ENCODE data around the gene ZNF541.
"Not testable (repeated sequence)": the region's sequence is repeated elsewhere in the genome, so short reads cannot be mapped to it uniquely, and the experiment has no call there.

The ZNF541 gene

DNA sequence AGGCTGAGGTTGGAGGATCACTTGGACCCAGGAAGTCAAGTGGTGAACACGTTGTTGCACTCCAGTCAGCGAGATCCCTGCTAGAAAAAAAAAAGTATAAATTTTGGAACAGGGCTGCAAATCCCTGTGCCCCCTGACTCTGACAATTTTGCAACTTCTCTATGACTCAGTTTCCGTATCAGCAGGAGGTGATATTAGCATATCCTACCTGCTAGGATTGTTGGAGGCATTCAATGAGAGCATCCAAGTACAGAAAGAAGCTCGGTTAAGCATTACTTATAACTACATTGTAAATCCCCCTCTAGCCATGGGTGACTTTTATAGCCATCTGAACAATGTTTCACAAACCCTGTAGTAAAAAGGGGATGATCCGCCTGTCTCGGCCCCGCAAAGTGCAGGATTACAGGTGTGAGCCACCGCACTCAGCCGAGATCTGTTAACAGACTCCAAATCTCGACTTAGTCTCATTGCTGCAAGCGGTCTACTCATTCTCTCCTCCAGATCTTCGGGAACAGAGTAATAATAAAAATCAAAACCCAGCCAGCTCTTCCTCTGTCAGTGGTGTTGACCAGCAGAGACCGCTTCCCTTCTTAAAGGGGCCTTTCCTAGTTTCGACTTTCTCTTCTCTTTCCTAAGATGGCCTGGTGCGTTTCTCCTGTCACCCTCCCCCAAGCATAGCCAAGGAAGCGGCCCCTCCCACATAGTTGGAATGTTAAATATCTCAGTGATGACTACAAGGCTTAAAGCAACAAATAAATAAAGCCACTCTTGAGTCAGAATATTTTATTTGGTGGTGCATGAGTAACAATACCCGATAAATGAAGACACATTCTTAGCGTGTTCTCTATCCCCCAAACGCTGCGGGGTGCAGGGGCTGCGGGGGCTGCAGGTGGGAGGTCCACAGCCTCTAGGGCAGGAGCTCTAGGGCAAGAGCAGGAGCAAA, 25.7 kb upstream of the ZNF541 start:
- DNase-seq, result no peak

DNA sequence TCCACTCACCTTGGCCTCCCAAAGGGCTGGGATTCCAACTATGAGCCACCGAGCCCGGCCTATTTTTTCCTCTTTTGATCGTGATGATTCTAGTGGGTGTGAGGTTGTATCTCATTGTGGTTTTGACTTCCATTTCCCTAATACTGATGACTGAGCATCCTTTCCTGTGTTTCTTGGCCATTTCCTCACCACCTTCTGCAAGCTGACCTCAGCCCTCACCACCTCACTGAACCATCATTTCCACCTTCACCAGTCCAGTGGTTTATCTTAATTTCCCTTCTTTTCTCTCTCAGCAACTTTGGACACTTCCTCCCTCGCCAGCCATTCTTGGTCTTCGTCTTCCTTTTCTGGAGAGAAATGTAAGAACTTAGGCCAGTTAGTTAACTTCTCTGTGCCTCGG, 23.0 kb upstream of the ZNF541 start:
- DNase-seq, result no peak

DNA sequence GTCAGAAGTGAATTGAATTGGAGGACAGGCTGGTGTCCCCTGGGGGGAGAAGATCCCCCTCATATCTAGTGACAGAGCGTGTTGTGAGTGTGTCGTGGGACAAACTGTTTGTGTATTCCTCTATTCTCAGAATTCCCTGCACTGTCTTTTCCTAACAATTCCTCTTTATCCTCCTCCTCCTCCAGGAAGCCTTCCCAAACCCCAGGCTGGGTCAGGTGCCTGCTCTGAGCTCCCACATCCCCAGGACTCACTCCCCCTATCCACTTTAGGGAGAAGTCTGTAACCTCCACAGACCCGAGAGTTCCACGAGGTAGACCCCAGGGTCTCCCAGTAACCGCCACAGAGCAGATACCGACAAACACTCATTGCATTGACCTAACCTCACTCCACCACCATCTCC, 20.9 kb upstream of the ZNF541 start:
- no peak for DNase-seq

DNA sequence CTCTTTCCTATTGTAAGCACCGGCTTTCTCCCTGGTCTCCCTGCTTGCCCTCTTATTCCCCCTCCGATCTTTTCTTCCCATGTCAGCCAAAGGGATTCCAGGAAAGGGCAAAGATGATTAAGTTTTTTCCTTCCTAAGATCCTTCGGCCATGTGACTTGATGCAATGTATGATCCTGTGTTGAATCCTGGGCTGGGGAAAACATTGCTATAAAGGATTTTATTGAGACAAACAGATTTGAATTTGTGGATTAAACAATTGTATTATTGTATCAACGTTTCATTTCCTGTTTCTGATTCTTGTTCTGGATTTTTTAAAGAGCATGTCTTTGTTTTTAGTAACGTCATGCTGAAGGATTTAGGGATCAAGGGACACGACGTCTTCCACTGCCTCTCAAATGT, 16.9 kb upstream of the ZNF541 start:
- DNase-seq, result no peak

DNA sequence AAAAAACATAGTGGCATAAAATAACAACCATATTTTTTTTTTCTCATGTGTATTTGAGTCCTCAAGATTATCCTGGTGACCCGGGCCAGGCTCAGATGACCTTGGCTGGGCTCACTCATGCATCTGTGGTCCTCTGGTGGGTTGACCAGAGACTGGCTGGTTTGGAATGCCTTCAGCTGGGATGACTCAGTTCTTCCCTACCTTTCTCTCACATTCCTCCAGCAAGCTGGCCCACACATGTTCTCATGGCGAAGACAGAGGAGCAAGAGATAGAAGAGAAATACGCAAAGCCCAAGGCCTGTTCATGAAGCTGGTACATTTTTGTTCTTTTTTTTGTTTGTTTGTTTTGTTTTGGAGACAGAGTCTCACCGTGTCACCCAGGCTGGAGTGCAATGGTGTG, 14.3 kb upstream of the ZNF541 start:
- DNase-seq, result no peak

DNA sequence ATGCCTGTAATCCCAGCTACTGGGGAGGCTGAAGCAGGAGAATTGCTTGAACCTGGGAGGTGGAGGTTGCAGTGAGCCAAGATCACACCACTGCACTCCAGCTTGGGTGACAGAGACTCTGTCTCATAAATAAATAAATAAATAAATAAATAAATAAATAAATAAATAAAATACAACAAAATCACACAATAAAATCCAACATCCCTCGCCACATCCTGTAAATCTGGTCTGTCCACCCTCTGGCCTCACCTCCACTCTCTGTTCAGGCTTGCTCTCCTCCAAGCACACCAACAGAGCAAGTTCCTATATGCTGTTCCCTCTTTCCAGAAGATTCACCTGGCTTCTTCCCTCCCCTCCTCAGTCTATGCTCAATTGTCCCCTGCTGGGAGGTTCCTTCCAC, 10.2 kb upstream of the ZNF541 start:
- not testable (repeated sequence) for DNase-seq

DNA sequence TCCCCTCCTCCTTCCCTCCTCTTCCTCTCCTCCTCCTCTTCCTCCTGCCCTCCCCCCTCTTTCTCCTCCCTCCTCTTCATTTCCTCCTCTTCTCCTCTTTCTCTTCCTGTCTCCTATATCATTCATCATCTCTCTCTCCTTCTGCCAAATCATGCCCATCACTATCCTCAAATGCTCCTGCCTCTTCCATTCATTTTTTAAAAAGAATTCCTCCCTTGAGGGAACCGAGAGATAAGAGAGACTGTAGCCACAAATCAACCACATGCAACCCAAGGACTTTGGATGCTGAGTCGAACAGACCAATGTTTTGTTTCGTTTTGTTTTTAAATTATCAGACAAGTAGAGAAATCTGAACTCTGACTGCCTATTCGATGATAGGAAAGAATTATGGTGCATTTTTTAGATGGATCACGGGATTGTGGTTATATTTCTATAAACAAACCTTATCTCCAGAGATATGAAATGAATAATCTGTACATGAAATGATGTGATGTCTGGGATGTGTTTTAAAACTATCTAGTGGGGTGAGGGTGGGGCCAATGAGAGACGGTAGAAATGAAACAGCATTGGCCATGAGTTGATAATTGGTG, 9.5 kb upstream of the ZNF541 start:
- DNase-seq, result no peak

DNA sequence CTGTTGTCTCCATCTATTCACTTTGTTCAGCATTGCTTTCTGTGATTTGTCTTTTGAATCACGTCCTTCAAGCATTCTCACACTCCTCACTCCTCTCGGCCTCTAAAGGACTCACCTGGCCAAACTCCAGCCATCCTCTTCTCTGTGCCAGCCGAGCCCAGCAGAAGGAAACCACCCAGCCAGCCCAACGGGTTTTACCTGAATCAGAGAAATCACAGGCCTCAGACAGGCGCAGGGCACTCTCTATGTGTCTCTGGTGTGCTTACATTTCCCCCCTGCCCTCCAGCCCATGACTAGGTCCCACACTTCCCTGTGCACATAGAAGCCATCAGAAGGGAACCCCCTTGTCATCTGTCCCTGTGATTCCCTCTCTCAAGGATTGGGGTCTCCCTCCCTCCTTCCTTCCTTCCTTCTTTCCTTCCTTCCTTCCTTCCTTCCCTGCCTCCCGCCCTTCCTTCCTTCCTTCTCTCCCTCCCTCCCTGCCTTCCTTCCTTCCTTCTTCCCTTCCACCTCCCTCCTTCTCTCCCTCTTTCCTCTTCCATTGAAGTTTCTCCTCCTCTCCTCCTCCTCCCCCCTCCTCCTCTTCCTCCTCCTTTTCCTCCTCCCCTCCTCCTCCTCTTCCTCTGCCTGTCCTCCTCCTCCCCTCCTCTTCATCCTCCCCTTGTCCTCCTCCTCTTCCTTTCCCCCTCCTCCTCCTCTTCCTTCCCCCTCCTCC, 8.8 kb upstream of the ZNF541 start:
- DNase-seq, result no peak

DNA sequence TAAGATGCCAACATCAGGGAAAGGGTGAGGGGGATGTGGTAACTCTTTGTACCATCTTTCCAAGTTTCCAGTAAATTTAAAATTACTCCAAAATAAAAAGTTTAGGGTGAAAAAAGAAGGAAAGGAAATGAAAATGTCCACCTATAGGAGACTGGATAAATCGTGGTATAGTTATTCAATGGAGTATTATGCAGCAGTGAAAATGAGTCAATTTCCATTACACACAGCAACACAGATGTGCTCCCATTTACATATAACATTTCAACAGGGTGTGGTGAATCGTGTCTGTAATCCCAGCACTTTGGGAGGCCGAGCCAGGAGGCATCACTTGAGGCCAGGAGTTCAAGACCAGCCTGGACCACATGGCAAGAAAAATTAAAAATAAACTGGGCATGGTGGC, 7.4 kb upstream of the ZNF541 start:
- DNase-seq, result no peak

DNA sequence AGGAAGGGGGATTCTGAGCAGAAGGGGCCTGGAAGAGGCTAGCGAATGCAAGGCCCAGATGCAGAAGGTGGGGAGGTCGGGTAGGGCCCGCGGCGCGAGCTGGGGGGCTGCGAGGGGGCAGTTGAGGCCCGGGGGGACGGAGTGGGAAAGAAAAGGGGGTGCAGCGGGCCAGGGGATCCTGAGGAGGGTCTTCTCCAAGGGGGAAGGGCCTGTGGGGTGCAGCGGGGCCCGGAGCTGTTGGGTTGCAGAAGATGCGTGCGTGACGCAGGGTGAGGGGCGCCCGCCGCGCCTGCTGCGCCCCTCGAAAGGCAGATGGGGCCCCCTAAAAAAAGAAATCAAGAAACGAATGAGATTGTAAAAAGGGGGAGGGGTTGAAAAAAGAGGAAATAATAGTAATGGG, 313 bp downstream of the ZNF541 start:
- no peak for DNase-seq

DNA sequence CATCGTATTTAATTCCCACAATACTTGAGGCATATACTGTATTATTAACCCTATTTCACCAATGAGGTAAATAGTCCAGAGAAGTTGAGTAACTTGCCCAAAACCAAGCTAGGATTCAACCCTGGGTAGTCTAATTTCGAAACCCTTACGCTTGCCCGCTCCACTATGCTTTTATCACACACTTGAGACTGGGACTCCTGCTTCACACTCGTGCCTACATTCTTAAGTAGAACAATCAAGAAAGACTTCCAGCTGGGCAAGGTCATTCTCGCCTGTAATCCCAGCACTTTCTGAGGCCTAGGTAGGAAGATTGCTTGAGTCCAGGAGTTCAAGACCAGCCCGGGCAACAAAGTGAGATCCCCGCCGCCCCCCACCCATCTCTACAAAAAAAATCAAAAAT, 3.6 kb downstream of the ZNF541 start:
- DNase-seq, result no peak

DNA sequence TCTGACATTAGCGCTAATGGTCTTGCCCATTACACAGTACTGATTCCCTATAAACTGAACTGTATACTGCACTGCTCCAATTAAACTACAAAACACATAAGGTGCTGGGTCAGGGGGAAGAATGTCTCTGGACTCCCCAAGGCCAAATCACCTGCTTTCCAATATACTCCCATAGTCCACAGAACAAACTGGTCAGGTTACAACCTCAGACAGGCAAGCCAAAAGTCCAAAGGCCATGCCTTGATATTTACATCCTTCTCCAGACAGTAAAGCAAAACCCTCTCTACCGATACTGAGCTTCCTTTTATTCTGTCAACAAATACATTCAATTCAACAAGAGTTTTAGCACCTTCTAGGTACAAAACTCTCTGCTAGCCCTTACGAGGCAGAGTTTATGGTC, 8.9 kb downstream of the ZNF541 start:
- no peak for DNase-seq

DNA sequence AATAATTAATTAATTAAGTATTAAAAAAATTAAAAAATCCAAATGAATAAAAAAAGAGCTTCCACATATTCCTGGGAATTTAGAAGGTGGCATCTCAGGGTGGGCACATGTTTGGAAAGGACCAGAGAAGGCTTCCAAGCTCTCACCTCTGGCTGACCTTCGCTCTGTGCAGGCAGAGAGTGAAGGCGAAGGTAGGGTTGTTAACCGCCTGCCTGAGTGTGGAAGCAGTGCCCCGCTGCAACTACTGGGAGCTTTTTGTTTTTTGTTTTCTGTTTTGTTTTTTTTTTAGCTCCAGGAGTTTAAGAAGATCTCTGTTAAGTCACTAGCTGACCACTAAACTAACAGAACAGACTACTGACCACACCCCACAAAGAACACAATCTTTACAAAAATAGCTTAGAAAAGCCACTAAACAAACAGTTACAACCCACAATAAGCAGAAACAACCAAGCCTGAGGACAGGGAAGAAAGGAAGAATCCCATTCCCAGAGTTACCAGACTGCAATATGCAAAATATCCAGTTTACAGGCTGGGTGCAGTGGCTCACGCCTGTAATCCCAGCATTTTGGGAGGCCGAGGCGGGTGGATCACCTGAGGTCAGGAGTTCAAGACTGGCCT, 11.4 kb downstream of the ZNF541 start:
- DNase-seq, result no peak

DNA sequence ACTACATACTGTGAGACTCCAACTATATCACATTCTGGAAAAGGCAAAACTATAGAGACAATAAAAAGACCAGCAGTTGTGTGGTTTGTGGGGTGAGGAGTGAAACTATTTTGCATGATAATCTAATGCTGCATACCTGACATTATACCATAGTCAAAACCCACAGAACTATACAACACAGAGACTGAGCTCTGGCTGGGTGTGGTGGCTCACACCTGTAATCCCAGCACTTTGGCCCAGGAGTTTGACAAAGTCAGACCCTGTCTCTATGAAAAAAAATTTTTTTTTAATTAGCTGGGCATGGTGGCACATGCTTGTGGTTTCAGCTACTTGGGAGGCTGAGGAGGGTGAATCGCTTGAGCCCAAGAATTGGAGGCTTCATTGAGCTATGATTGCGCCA, 11.9 kb downstream of the ZNF541 start:
- no peak for DNase-seq

DNA sequence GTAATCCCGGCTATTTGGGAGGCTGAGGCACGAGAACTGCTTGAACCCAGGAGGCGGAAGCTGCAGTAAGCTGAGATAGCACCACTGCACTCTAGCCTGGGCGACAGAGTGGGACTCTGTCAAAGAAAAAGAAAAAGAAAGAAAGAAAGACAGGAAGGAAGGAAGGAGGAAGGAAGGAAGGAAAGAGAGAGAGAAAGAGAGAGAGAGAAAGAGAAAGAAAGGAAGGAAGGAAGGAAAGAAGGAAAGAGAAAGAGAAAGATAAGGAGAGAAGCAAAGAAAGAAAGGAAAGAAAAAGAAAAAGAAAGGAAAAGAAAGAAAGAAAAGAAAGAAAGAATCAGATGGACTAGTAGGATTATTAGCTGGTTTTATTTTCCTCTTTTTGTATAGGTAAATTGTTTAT, 22.8 kb downstream of the ZNF541 start:
- no peak for DNase-seq

DNA sequence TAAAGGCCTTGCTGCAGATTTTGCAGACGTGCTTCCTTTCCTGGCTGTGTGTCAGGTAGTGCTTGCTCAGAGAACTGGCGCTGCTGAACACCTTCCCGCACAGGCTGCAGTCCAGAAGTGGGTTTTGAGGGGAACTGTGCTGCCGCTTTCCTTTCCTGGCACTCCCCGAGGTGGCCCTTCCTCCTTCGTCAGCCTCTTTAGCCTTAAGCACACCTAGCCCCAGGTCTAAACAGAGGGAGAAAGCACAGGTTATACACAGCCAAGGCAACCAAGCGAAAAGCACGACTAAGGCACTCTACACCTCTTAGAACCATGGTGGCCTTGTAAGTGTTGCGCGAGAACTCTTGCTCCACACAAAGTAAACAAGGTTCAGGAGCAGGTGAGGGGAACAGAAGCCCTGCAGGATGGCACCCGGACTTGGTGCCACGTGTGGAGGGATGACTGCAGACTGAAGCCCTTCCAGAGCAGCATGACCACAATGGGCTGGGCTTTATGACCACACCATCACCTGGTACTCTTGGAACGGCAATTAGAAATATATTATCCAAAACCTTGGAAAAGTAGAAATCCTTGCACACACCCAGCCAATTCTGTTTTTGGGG, 23.6 kb downstream of the ZNF541 start:
- no peak for DNase-seq

DNA sequence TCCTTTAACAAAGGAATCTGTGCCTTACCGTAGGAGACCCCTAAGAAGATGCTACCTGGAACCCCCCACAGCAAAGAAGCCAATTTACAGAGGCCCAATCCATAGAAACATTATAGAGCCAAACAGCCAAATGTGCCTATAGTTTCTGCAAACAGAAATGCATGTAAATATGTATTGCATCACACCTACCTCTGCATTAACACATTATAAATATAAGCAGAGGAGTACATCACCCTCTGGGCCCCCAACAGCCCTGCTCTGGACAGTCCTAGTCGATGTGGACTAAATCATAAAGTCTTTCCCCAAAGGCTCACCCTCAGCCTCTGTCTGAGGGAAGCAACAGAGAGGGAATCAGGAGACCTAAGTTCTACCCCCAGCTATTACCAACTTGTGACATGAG, 25.7 kb downstream of the ZNF541 start:
- DNase-seq, result no peak

DNA sequence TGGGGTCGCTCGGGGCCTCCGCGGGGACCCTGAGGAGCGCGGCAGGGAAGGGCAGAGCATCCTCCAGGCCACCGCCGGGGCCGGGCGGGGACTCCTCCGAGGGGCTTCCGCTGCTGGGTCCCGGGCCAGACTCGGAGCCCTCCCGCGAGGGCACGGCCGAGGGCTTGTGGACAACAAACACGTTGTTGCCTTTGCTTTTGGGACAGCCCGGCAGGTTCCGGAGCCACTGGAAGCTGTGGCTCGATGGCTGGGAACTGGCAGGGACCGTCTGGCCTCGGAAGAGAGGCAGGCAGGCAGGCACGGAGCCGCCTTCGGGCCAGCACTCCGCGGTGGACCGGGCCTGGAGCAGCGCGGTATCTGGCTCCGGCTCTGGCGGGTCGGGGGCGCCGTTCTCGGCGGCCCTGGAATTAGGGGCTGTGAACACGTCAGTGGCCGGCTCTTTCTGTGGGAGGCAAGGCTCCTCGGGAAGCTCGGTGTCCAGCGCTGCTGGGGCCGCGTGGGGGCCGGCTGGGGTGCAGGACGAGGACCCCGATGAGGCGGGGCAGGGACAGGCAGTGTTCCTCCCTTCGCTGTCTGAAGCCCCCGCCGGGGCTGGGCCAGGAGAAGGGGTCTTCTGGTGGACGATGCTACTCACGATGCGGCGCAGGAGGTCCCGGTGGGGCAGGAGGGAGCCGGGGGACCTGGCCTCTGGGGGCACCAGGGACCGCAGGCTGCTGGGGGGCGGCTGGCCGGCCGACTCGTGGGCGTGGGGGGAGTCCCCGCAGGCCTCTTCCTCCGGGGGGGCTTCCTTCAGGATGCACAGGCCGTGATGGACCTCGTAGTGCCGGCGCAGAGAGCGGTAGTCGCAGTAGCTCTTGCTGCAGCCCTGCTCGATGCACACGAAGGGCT, 27.6 kb downstream of the ZNF541 start:
- no peak for DNase-seq

DNA sequence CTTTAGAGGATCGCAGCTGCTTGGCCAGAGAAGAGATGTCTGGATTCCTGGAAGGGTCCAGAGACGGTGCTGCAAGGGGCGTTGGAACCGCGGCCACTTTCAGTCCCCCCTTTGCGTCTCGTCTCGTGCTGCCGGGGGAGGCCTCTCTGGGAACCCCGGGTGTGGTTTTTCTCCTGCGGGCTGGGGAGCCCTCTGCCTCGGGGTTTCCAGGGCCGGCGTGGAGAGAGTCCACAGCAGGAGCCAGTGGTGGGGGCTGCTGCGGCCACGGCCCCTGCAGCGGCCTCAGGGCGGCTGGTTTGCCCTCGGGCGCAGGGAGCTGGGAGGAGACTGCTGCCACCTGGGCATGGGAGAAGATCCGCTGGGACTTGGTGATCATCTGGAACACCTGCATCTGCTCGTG, 28.5 kb downstream of the ZNF541 start:
- no peak for DNase-seq

DNA sequence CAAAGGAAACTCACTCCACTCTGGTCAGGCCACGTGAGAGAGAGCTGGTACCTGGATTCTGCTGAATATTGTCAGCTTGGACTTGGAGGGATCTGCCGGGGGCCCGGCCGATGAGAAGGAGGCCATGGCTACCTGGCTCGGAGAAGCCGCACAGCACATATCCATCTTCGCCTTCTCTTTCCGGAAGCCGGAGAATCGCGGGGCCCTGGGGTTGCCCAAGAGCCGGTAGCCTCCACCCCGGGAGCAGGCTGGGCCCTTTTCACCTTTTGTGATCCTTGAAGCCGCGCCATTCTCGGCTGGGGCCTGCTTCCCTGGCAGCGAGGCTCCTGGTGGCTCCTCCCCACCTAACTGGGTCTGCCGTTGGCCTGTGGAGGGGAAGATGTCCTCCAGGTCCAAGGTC, 28.9 kb downstream of the ZNF541 start:
- DNase-seq, result no peak

DNA sequence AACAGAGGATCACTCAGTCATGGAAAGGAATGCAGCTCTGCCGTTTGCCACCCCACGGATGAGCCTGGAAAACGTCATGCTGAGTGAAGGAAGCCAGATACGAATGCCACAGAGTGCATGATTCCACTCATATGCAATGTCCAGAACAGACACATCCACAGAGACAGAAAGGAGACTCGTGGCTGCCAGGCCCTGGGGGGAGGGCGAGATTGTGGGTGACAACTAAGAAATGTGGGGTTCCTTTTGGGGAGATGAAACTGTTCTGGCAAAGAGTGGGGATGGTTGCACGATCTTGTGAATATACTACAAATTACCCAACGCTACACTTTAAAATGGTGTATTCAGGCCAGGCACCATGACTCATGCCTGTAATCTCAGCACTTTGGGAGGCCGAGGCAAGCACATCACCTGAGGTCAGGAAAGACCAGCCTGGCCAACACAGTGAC, 30.9 kb downstream of the ZNF541 start:
- DNase-seq, result no peak

DNA sequence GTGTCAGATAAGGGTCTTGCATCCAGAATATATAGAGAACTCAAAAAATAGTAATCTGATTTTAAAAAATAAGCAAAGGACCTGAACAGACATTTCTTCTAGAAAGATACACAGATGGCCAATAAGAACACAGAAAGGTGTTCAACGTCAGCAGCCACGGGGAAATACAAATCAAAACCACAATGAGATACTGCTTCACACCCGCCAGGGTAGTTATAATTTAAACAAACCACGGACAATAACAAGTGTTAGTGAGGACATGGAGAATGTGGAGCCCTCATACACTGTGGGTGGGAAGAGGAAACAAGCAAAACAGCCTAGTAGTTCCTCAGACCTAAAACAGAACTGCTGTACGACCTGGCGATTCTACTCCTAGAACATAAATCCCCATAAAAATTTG, 31.4 kb downstream of the ZNF541 start:
- peak; percentile 67 for DNase-seq

All from central memory CD4-positive, alpha-beta T cell (primary cell).